Activated CD4-positive, CD25-positive, alpha-beta regulatory T cell treated with anti-CD3 and anti-CD28 coated beads, Interleukin-2, amount 50 U/mL, for 16 hours (primary cell): ENCODE measurements around the gene LARP6.
"Not testable (repeated sequence)": the region's sequence is repeated elsewhere in the genome, so short reads cannot be mapped to it uniquely, and the experiment has no call there.

Source experiments
- DNase-seq: peaks from one replicate; pipeline ENCODE4 v3.0.0-alpha.2; 2020; ENCODE audit warnings: low read depth, low spot score

LARP6 gene

GRCh38 chr15:70853973-70854665 lies at the start of gene LARP6:
Gene LARP6, minus strand, starts transcription at chr15:70854157. Its CDS starts 69 bp downstream, at chr15:70854088.
- DNase-seq: no peak

DNA sequence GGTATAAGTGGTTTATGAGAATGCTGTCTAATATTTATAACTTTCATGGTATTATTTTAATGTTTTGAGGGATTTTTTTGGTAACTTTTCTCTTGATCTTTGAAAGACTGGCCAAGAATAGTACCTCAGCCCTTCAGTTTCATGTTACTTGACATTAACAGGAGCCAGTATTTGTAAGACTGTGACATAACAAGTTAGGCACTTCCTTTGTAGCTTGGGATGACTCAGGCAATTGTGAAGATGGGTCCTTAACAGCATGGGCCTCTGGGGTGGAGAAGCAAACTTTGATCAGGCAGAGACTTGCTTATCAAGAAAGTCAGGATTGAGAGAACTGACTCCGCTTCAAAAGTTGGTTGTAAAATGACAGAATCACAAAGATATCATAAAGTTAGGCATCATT lies 48.1 kb upstream of the LARP6 start:
- DNase-seq: no peak

- DNase-seq: no peak
These were observed 39.1 kb upstream of the LARP6 start for GRCh38 chr15:70892912-70893560.

GRCh38 chr15:70892002-70892911 lies 38.3 kb upstream of the LARP6 start, which contains the start of the genes LRRC49 and THAP10:
Gene LRRC49, plus strand, starts transcription at chr15:70892826. Its CDS starts 69 bp downstream, at chr15:70892895.
Gene THAP10, minus strand, starts transcription at chr15:70892433. Its CDS starts 161 bp downstream, at chr15:70892272.
- DNase-seq: no peak

GRCh38 chr15:70882361-70882760 lies 28.4 kb upstream of the LARP6 start:
- DNase-seq: no peak

GRCh38 chr15:70880781-70881180 lies 26.8 kb upstream of the LARP6 start:
- DNase-seq: no peak

- DNase-seq: no peak
These were observed 25.4 kb upstream of the LARP6 start for GRCh38 chr15:70879401-70879800.

DNA sequence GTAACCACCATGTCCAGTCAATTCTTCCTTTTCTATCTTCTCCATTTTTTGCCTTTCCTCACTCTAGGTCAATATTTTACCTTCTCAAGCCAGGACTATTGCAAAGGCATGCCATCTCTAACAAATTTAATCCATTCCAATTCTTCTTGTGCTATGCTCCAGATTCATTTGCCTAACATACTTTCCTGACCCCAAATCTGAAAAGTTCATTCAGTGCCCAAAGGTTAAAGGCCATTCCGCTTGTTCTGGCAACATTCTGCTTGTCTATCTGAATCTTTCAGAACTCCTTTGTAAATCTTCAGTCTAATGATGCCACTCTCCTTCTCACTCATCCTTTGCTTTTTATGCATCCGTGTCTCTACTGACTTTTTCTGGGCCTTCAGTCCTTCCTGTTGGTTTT lies 22.7 kb upstream of the LARP6 start:
- no peak for DNase-seq

GRCh38 chr15:70876011-70876410 lies 22.1 kb upstream of the LARP6 start:
- no peak for DNase-seq

GRCh38 chr15:70875001-70875782 lies 21.2 kb upstream of the LARP6 start:
- DNase-seq: no peak

- DNase-seq: no peak
These were observed 19.5 kb upstream of the LARP6 start for GRCh38 chr15:70873232-70874054.

GRCh38 chr15:70871490-70871889 lies 17.5 kb upstream of the LARP6 start:
- DNase-seq: not testable (repeated sequence)

GRCh38 chr15:70870051-70870450 lies 16.1 kb upstream of the LARP6 start:
- DNase-seq: no peak

- DNase-seq: no peak
These were observed 15.4 kb upstream of the LARP6 start for GRCh38 chr15:70869346-70869745.

GRCh38 chr15:70867911-70868467 lies 14.0 kb upstream of the LARP6 start:
- DNase-seq: no peak

- DNase-seq: no peak
These were observed 13.2 kb upstream of the LARP6 start for GRCh38 chr15:70866982-70867641.

DNA sequence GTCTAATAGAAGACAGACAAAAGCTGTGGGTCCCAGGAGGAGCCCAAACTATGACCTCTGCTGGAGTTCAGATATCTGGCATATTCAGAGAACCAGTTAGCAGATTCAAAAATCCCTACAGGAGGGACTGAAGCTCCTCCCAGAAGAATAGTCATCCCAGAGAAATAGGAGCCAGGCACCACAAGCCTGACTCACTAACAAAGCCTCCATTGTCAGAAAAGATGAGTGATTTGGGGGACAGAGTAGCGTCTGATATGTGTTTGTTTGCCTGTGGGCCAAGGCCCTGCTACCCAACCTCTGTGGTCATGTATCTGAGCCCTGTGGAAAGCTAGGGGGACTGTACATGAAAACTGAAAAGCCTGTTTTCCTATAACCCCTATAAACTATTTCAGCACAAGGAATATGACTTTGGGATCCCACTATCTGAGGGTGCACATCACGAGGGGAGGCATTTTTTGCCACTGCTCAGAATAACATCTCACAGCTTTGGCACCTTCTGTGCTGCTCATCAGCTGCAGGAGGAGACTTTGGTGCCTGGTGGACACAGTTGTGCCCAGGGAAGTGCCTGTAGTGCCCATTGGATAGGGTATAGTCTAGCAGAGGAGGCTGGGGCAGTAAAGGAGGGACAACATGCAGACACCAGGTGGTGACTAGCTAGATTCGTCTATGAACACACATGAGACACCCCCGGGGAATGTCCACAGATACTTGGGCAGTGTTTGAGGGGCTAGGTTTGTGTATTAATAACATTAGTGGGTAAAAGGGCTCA lies 9.7 kb upstream of the LARP6 start:
- DNase-seq: no peak

GRCh38 chr15:70859998-70860397 lies 6.0 kb upstream of the LARP6 start:
- no peak for DNase-seq
